ENCODE results near the gene CD300H.

DNA sequence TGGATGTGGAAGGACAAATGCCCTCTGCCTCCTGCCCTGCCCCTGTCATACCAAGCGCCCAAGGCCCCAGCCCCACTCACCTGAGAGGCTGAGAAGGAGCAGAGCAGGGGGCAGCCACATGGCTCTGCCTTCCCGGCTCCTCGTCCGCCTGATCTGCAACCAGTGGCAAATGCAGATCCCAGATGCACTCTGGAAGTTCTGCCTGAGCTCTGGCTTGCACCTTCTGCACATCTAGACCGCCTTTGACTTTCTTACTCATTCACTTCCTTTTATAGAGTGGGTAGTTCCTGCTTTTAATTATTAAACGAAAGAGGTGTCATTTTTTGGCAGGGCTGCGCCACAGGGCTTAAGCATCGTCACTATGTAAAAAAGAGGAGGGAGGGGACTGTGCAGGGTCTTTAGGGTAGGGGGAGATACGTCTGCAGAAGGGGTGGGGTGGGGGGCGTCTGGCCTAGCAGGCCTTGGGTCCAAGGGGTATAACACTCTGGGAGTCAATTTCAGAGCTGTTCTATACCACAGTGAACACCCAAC is 36.0 kb downstream of the CD300H start, which contains the start of gene CD300LB:
- TF ChIP-seq, protein P1, sequence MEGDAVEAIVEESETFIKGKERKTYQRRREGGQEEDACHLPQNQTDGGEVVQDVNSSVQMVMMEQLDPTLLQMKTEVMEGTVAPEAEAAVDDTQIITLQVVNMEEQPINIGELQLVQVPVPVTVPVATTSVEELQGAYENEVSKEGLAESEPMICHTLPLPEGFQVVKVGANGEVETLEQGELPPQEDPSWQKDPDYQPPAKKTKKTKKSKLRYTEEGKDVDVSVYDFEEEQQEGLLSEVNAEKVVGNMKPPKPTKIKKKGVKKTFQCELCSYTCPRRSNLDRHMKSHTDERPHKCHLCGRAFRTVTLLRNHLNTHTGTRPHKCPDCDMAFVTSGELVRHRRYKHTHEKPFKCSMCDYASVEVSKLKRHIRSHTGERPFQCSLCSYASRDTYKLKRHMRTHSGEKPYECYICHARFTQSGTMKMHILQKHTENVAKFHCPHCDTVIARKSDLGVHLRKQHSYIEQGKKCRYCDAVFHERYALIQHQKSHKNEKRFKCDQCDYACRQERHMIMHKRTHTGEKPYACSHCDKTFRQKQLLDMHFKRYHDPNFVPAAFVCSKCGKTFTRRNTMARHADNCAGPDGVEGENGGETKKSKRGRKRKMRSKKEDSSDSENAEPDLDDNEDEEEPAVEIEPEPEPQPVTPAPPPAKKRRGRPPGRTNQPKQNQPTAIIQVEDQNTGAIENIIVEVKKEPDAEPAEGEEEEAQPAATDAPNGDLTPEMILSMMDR (IDR thresholded peaks at IDR 0.05), result no peak
- no peak for TF ChIP-seq POLR2AphosphoS5 (IDR thresholded peaks at IDR 0.05; ENCODE audit: low read depth, low read length)
- TF ChIP-seq, protein P2, sequence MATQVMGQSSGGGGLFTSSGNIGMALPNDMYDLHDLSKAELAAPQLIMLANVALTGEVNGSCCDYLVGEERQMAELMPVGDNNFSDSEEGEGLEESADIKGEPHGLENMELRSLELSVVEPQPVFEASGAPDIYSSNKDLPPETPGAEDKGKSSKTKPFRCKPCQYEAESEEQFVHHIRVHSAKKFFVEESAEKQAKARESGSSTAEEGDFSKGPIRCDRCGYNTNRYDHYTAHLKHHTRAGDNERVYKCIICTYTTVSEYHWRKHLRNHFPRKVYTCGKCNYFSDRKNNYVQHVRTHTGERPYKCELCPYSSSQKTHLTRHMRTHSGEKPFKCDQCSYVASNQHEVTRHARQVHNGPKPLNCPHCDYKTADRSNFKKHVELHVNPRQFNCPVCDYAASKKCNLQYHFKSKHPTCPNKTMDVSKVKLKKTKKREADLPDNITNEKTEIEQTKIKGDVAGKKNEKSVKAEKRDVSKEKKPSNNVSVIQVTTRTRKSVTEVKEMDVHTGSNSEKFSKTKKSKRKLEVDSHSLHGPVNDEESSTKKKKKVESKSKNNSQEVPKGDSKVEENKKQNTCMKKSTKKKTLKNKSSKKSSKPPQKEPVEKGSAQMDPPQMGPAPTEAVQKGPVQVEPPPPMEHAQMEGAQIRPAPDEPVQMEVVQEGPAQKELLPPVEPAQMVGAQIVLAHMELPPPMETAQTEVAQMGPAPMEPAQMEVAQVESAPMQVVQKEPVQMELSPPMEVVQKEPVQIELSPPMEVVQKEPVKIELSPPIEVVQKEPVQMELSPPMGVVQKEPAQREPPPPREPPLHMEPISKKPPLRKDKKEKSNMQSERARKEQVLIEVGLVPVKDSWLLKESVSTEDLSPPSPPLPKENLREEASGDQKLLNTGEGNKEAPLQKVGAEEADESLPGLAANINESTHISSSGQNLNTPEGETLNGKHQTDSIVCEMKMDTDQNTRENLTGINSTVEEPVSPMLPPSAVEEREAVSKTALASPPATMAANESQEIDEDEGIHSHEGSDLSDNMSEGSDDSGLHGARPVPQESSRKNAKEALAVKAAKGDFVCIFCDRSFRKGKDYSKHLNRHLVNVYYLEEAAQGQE (IDR thresholded peaks at IDR 0.05; ENCODE audit: insufficient read depth in 1 of 2, low read depth in 2 of 2, low read length in 1 of 2), result no peak
